HFFc6 (cell line): ENCODE results near the gene ANKRD6. TPM values are rescaled to one million over a fixed set of nuclear protein-coding genes. Genes with fewer than 3 reads are reported as not detected.

ENCODE experiments used
- DNase-seq: peaks from one replicate; pipeline ENCODE4 v3.0.0-alpha.2; 2018
- H3K27ac Mint-ChIP-seq: 2 replicates; pipeline ENCODE4 v1.8.0; 2020; ENCODE audit warnings: mild to moderate bottlenecking, mixed read lengths
- H3K27me3 Mint-ChIP-seq: 2 replicates; pipeline ENCODE4 v1.8.0; 2021; ENCODE audit warnings: mild to moderate bottlenecking, moderate library complexity, mixed read lengths; ENCODE audit not compliant: insufficient read depth
- H3K36me3 Mint-ChIP-seq: 2 replicates; pipeline ENCODE4 v1.8.0; 2021; ENCODE audit warnings: low read depth, mixed read lengths
- H3K4me1 Mint-ChIP-seq: 2 replicates; pipeline ENCODE4 v1.8.0; 2020; ENCODE audit warnings: low read depth, mixed read lengths
- H3K4me3 Mint-ChIP-seq: 2 replicates; pipeline ENCODE4 v1.8.0; 2020; ENCODE audit warnings: mild to moderate bottlenecking, moderate library complexity, mixed read lengths
- H3K9me3 Mint-ChIP-seq: 2 replicates; pipeline ENCODE4 v1.8.0; 2020; ENCODE audit warnings: mild to moderate bottlenecking, mixed read lengths
- CTCF ChIP-seq: fragments of 200-600 bp; sonication (generic); IDR thresholded peaks from 2 replicates; pipeline ENCODE4 v1.5.0; 2021; ENCODE audit warnings: antibody characterized with exemption, mild to moderate bottlenecking
- total RNA-seq, 6 experiments: library from RNA; stranded (reverse); fragmentation: NEBNext Ultra II Directional; extraction: Animal tissue kit (Norgen Biotek cat#: 25700); gene quantifications; 2 replicates in 1 of 6; 3 replicates in 5 of 6; pipeline ENCODE4 v1.2.3, GENCODE V29; 2021

The ANKRD6 gene
- total RNA-seq, 6 experiments from 2014 or later, result not detected

DNA sequence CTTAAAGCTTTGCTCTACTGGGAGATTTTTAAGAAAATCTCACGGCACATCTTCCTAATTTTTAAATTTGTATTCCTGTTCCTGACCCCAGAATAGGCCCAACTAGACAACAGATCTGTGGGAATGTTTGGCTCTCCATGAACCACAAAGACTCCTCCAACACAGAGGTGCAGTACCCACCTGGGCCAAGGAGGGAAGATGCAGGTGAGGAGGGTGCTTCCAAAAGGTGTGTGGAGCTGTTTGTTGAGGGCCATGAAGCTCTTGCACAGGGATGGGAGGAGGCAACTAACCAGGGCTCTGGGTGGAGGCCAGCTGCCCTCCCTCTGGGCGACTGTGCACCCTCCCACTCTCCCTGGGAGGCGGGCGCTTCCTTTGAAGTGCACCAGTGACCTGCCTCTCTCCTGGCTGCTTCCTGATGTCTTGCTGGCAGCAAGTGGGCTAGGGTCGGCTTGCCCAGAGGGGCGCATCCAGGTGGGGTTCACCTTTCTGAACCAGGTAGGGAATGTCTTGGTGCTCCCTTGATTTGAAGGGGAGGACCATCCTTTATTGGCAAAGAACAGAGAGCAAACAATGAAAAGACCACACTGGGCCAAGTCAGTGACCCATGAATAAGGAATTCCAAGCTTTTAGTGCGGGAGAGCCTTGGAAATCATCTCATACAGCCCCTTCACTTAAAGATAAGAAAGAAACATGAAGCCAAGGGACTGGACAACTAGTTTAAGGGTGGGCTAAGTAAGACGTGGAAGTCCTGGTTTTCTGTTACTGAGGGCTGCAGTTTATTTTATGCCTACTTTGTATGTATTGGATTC, 76.0 kb downstream of the ANKRD6 start:
- no peak for DNase-seq
- no peak for TF ChIP-seq CTCF
- no peaks in the 10 kb centered on the region for H3K36me3 Mint-ChIP-seq
- no peak overlapping the region for H3K4me3 Mint-ChIP-seq
- H3K27me3 Mint-ChIP-seq, result no peaks in the 10 kb centered on the region
- no peak overlapping the region for H3K27ac Mint-ChIP-seq
- no peaks in the 10 kb centered on the region for H3K4me1 Mint-ChIP-seq
- H3K9me3 Mint-ChIP-seq, result no peaks in the 10 kb centered on the region

DNA sequence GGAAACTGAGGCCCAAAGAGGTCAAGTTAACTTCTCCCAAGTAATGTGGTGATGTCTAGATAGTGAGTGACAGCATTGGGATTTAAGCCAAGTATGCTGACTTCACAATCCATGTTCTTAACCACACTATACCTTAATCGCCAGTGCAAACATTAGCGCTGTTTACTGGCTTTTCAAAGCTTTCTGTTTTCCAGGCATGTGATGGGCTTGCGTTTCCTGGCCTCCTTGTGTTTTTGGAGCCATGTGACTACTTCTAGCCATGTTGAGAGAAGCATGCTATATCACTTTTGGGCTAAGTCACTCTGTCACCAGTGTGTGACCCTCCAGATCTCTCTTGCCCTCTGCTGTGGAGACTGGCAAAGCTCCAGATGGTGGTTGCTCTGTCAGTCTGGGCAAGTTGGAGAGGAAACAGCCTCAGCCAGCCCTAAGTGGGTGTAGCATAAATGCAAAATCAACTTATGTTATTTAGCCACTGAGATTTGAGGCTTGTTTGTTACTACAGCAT, 76.9 kb downstream of the ANKRD6 start:
- no peak overlapping the region for H3K27ac Mint-ChIP-seq
- no peak overlapping the region for H3K4me3 Mint-ChIP-seq
- no peak for DNase-seq
- TF ChIP-seq CTCF, result no peak
- no peaks in the 10 kb centered on the region for H3K36me3 Mint-ChIP-seq
- no peaks in the 10 kb centered on the region for H3K27me3 Mint-ChIP-seq
- no peaks in the 10 kb centered on the region for H3K9me3 Mint-ChIP-seq
- H3K4me1 Mint-ChIP-seq, result no peaks in the 10 kb centered on the region

- H3K27me3 Mint-ChIP-seq, result no peaks in the 10 kb centered on the region
- no peaks in the 10 kb centered on the region for H3K4me1 Mint-ChIP-seq
- H3K27ac Mint-ChIP-seq, result no peak overlapping the region
- no peaks in the 10 kb centered on the region for H3K9me3 Mint-ChIP-seq
- H3K4me3 Mint-ChIP-seq, result no peak overlapping the region
- no peak for TF ChIP-seq CTCF
- no peaks in the 10 kb centered on the region for H3K36me3 Mint-ChIP-seq
- DNase-seq, result no peak
Observed at GRCh38 chr6:89510393-89510792, 77.4 kb downstream of the ANKRD6 start.

DNA sequence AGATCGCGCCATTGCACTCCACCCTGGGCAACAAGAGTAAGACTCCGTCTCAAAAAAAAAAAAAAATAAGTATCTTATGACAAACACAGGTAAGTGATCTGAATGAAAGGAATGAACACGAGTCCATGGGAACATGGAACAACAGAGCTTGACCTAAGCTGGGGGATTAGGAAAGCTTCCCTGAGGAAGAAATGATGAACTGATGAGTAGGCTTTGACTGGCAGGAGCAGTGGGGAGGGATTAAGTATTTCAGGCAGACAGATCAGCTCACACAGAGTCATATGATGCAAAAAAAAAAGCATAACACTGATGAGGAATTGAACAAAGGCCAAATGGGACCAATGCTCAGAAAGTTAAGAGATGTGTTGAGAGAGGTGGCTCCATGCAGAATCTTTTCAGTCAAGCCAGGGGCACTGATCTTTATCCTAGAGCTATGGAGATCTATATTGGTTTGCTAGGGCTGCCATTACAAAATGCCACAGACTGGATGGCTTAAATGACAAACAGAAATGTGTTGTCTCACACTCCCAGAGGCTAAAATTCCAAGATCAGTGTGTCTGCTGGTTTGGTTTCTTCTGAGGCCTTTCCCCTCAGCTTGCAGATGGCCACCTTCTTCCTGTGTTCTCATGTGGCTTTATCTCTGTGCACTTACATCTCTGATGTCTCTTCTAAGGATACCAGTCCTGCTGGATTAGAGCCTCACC, 85.6 kb downstream of the ANKRD6 start:
- Mint-ChIP-seq H3K27ac (no peak overlapping the region), H3K27me3 (no peaks in the 10 kb centered on the region; the same call in none of the 2 replicates), H3K36me3 (no peaks in the 10 kb centered on the region), H3K4me3 (no peak overlapping the region), H3K9me3 (no peaks in the 10 kb centered on the region), H3K4me1 (no peaks in the 10 kb centered on the region)
- no peak for DNase-seq
- no peak for TF ChIP-seq CTCF

GRCh38 chr6:89520736-89521135, 87.8 kb downstream of the ANKRD6 start:
- H3K4me3 Mint-ChIP-seq, result no peak overlapping the region
- no peaks in the 10 kb centered on the region for H3K4me1 Mint-ChIP-seq
- TF ChIP-seq CTCF, result no peak
- no peaks in the 10 kb centered on the region for H3K36me3 Mint-ChIP-seq
- H3K9me3 Mint-ChIP-seq, result no peaks in the 10 kb centered on the region
- H3K27ac Mint-ChIP-seq, result no peak overlapping the region
- DNase-seq, result no peak
- H3K27me3 Mint-ChIP-seq, result peaks cover 2% of the 10 kb centered on the region
